GM19043 (cell line): ENCODE measurements around the gene MARCHF7.
"Not testable (repeated sequence)": the region's sequence is repeated elsewhere in the genome, so short reads cannot be mapped to it uniquely, and the experiment has no call there.

Source experiments
- ATAC-seq: cut with Tn5 transposase; IDR thresholded peaks from one replicate; pipeline ENCODE4 v1.9.1; 2021; ENCODE audit warnings: low read depth; ENCODE audit not compliant: unreplicated experiment

MARCHF7 gene

GRCh38 chr2:159712143-159712928 lies at the start of gene MARCHF7:
Gene MARCHF7 (plus strand): TSS chr2:159712506. CDS start chr2:159729023, 16,517 bp downstream.
- ATAC-seq = peak; percentile 88

- ATAC-seq = not testable (repeated sequence)
Measured at GRCh38 chr2:159667423-159667822, 44.9 kb upstream of the MARCHF7 start.

DNA sequence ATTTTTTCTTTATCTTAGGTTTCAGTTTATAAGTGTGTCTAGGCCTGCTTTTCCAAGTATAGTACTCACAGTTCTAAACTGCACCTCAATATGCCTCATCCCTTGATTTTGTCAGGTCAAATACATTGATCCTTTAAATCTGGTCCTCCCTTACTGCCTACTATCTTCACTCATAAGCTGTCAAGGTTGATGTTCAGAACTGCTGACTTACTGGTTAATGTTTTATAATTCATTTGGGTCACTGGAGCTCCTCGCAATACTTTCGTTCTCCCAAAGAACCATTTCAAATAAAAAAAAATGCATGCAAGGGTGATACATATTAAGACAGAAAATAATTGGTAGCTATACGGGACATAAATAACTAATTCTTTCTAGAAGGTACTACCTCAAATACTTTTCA lies 41.3 kb upstream of the MARCHF7 start:
- no peak for ATAC-seq

GRCh38 chr2:159677654-159678053 lies 34.7 kb upstream of the MARCHF7 start:
- no peak for ATAC-seq

DNA sequence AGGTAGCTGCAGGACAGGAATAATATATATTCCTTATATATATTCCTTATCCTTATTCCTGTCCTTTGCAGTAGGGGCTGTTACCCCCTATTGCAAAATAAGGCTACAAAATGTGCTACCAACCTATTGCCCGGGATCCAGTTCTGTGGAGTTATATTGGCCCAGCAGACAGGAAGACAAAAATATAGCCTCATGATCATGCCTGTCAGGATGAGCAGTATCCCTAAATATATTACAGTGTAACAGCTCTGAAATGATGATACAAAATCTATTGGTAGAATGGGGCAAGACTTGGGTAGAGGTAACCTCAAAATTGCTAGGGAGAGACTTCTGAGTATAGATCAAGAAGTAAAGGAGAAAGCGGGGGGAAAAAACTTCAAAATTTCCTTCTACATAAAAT lies 31.6 kb upstream of the MARCHF7 start:
- ATAC-seq = no peak

- ATAC-seq = no peak
Measured at GRCh38 chr2:159683817-159684216, 28.5 kb upstream of the MARCHF7 start.

DNA sequence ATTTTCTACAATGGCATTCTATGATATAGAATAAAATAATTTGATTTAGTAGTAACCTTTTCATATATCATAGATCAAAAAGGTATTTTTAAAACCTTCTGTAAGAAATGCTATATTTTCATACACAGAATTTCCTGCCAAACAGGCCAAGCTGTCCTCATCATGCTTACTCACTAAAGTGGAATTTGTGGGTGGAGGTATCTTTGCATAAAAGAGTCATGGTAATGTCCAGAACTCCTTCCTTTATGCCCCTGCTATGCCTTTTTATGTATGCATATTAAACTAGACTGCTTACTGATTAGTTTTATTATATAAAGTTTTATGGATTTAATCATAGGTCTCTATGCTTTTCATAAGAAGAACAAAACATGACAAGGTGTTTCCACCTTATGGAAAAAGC lies 27.5 kb upstream of the MARCHF7 start:
- no peak for ATAC-seq

DNA sequence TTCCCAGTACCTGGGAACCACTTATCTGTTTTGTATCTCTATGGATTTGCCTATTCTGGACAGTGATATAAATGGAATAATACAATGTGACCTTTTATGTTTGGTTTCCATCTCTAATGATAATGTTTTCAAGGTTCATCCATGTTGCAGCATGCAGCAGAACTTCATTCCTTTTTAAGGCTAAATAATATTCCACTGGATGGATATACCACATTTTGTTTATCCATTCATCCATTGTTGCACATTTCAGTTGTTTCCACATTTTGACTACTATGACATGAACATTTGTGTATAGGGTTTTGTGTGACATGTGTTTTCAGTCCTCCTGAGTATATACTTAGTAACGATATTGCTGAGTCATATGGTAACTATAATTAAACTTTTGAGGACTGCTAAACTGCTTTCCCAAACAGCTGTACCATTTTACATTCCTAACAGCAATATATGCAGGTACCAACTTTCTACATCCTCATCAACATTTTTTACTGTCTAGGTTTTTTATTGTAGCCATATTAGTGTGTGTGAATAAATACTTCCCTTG lies 17.7 kb upstream of the MARCHF7 start:
- no peak for ATAC-seq

DNA sequence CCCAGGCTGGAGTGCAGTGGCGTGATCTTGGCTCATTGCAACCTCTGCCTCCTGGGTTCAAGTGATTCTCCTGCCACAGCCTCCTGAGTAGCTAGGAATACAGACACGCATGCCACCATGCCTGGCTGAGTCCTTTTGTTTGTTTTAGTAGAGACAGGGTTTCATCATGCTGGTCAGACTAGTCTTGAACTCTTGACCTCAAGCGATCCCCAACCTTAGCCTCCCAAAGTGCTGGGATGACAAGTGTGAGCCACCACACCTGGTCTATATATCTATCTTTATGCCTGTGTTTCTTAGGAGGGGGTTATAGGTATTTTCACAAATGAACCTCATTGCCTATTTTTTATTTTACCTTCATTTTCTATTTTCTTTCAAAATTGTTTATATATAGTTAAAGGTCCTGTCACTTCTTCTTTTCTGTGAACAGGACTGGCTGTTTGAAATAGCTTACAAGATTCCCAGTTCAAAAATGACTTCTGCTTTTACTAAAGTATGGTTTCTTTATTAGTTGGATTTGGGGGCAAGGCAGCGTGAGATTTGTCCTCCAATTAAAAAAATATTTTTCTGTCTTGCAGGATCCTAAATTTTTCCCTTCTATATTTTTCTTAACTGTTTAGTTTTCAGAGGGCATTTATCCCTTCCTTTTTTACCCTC lies 16.4 kb upstream of the MARCHF7 start:
- no peak for ATAC-seq

DNA sequence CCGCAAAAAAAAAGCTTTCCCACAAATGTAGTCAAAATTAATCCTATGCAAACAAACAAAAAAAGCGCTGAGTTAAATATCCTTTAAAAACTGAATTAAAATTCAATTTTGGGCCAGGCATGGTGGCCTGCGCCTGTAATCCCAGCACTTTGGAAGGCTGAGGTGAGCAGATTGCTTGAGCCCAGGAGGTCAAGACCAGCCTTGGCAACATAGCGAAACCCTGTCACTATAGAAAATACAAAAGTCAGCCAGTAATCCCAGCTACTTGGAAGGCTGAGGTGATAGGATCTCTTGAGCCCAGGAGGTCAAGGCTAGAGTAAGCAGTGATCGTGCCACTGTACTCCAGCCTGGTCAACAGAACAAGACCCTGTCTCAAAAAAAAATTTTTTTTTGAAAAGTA lies 8.8 kb upstream of the MARCHF7 start:
- ATAC-seq = no peak

DNA sequence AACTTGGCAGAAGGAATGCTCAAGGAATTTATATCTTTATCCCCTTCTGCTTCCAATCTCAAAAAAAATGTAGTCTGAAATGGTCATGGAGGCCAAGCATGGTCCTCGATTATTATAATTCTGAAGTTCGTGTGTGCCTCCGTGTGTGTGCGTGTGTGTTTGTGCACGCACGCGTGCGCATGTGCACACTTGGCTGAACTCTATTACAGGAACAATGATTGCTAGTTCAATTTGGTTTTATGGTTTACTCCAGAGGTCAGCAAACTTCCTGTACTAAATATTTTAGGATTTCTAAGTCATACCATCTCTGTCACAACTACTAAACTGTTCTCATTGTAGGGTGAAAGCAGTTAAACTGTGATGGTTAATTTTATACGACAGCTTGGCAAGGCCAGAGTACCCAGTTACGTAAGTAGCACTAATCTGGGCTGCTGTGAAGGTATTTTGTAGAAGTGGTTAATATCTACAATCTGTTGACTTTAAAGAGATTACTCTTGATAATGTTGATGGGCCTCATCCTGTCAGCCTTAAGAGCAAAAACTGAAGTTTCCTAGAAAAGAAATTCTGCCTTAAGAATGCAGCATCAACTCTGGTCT lies 5.8 kb upstream of the MARCHF7 start:
- no peak for ATAC-seq

- no peak for ATAC-seq
Measured at GRCh38 chr2:159708066-159708760, 4.1 kb upstream of the MARCHF7 start.

DNA sequence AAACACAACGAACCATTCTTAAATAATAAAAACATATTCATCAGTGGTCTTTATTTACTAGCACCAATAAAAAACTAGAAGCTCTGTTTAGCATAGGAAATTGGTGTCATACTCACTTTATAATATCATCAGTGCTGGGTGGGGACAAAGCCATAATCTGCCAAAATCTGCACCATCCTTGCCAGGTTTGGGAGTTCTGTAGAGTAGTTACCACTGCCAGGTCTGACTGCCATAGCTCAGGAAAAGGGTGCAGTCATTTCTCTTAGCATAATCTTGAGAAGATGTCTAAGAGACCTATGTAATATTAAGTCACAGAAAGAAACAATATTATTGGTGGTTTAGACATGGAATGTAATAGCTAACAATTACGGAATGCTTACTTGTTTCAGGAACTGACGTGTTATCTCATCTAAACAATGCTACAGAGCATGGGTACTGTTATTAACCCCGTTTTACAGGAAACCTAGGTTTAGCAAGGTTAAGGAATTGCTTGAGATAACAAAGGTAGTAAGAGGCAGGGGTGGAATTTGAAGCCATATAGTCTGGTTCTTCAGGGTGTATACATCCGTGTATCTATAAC lies 1.6 kb upstream of the MARCHF7 start:
- ATAC-seq = no peak

GRCh38 chr2:159711562-159712142 lies 654 bp upstream of the MARCHF7 start:
- ATAC-seq = no peak

GRCh38 chr2:159712929-159713420 lies 669 bp downstream of the MARCHF7 start:
- ATAC-seq = no peak

DNA sequence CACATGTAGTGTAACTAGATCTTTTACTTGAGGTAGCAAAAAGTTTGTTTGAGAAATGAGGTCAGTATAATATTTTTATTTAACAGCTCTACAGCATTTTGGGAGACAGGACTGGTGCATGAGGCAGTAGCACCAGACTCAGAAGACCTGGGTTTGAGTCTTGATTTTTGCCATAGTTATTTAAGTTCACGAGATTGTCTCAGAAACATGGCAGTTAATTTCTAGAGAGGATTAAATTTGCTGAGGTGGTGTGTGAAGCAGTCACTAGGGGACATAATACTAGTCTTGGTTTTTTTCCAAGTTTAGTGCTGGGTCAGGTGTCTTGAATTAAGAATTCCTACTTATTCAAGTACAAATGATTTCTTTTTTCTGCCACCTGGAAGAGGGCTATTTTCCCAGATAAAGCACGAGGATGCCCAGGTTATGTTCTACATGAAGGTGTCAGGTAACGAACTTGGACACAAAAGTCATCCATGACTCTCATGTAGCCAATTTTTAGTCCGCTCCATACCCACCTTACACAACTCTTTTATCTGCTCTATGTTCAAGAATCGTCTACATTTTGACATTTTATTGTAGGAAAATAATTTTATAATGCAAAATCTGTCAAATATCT lies 1.4 kb downstream of the MARCHF7 start:
- ATAC-seq = no peak

- ATAC-seq = no peak
Measured at GRCh38 chr2:159714247-159714930, 2.1 kb downstream of the MARCHF7 start.

DNA sequence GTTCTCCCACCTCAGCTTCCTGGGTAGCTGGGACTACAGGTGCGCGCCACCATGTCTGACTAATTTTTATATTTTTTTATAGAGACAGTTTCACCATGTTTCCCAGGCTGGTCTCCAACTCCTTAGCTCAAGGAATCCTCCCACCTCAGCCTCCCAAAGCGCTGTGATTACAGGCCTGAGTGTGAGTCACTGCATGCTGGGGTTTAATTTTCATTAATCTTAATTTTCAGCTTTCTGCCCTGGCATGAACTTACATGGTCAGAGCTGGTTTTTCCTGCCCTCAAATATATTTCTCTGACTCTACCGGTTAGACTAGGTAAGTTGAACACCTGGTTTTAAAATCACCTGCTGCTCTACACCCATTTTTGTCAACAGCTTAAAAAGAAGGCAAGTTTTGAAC lies 3.1 kb downstream of the MARCHF7 start:
- ATAC-seq = no peak

GRCh38 chr2:159716409-159716808 lies 4.1 kb downstream of the MARCHF7 start:
- ATAC-seq = not testable (repeated sequence)
